HEK293 (cell line): Measurements from ENCODE around the gene PLOD3.
A peak's percentile ranks its signal among the peaks of the same experiment; 100 is the strongest.

ENCODE experiments used
- GLIS1 ChIP-seq: fragments of 450-650 bp; formaldehyde crosslinking; IDR thresholded peaks from 2 replicates; pipeline ENCODE4 v1.5.1; 2016; ENCODE audit warnings: missing biosample characterization, missing genetic modification characterization
- HOXD13 ChIP-seq: sonication (generic); formaldehyde crosslinking; IDR thresholded peaks from 2 replicates; pipeline ENCODE4 v1.8.0; 2022; ENCODE audit warnings: missing genetic modification reagents, borderline replicate concordance
- KLF10 ChIP-seq: fragments of 450-650 bp; IDR thresholded peaks from 2 replicates; pipeline ENCODE4 v1.5.1; 2018; ENCODE audit warnings: missing biosample characterization, mild to moderate bottlenecking, missing genetic modification characterization
- KLF16 ChIP-seq: fragments of 450-650 bp; formaldehyde crosslinking; IDR thresholded peaks from 2 replicates; pipeline ENCODE4 v1.5.1; 2017; ENCODE audit warnings: missing biosample characterization, missing genetic modification characterization
- MZF1 ChIP-seq: fragments of 450-650 bp; formaldehyde crosslinking; IDR thresholded peaks from 2 replicates; pipeline ENCODE4 v1.5.1; 2017; ENCODE audit warnings: missing biosample characterization, missing genetic modification characterization, borderline replicate concordance
- PRDM1 ChIP-seq: fragments of 450-650 bp; formaldehyde crosslinking; IDR thresholded peaks from 2 replicates; pipeline ENCODE4; 2016; ENCODE audit warnings: missing biosample characterization, missing genetic modification characterization
- ZBTB20 ChIP-seq: fragments of 450-650 bp; formaldehyde crosslinking; IDR thresholded peaks from 2 replicates; pipeline ENCODE4 v1.5.1; 2016; ENCODE audit warnings: missing biosample characterization, missing genetic modification characterization
- ZFP37 ChIP-seq: fragments of 450-650 bp; formaldehyde crosslinking; IDR thresholded peaks from 2 replicates; pipeline ENCODE4 v1.5.1; 2016; ENCODE audit warnings: missing biosample characterization, missing genetic modification characterization
- ZNF132 ChIP-seq: fragments of 450-650 bp; formaldehyde crosslinking; IDR thresholded peaks from 2 replicates; pipeline ENCODE4 v1.5.1; 2017; ENCODE audit warnings: missing biosample characterization, missing genetic modification characterization, borderline replicate concordance
- ZNF202 ChIP-seq: fragments of 450-650 bp; formaldehyde crosslinking; IDR thresholded peaks from 2 replicates; pipeline ENCODE4 v1.5.1; 2016; ENCODE audit warnings: missing biosample characterization, missing genetic modification characterization, borderline replicate concordance
- ZNF239 ChIP-seq: fragments of 450-650 bp; formaldehyde crosslinking; IDR thresholded peaks from 2 replicates; pipeline ENCODE4 v1.5.1; 2016; ENCODE audit warnings: missing biosample characterization, missing genetic modification characterization
- ZNF248 ChIP-seq: fragments of 450-650 bp; formaldehyde crosslinking; IDR thresholded peaks from 2 replicates; pipeline ENCODE4 v1.5.1; 2017; ENCODE audit warnings: missing biosample characterization, missing genetic modification characterization
- ZNF514 ChIP-seq: fragments of 450-650 bp; formaldehyde crosslinking; IDR thresholded peaks from 2 replicates; pipeline ENCODE4 v1.5.1; 2016; ENCODE audit warnings: missing biosample characterization, missing genetic modification characterization
- ZNF560 ChIP-seq: fragments of 450-650 bp; formaldehyde crosslinking; IDR thresholded peaks from 2 replicates; pipeline ENCODE4 v1.5.1; 2017; ENCODE audit warnings: missing biosample characterization, missing genetic modification characterization, borderline replicate concordance
- ZNF571 ChIP-seq: fragments of 450-650 bp; formaldehyde crosslinking; IDR thresholded peaks from 2 replicates; pipeline ENCODE4 v1.5.0; 2017; ENCODE audit warnings: missing biosample characterization, missing genetic modification characterization
- ZNF629 ChIP-seq: fragments of 450-650 bp; formaldehyde crosslinking; IDR thresholded peaks from 2 replicates; pipeline ENCODE4 v1.5.1; 2017; ENCODE audit warnings: missing biosample characterization, missing genetic modification characterization
- ZNF707 ChIP-seq: fragments of 450-650 bp; formaldehyde crosslinking; IDR thresholded peaks from 2 replicates; pipeline ENCODE4 v1.5.1; 2016; ENCODE audit warnings: missing biosample characterization, missing genetic modification characterization
- ZNF843 ChIP-seq: fragments of 450-650 bp; formaldehyde crosslinking; IDR thresholded peaks from 2 replicates; pipeline ENCODE4 v1.5.1; 2016; ENCODE audit warnings: missing biosample characterization, missing genetic modification characterization
- TF ChIP-seq, protein P1 (sequence below): fragments of 450-650 bp; formaldehyde crosslinking; conservative IDR thresholded peaks from 2 replicates; pipeline ENCODE4 v1.5.1; 2016; ENCODE audit warnings: low read depth, missing biosample characterization, missing genetic modification characterization
- TF ChIP-seq, protein P2 (sequence below): fragments of 450-650 bp; formaldehyde crosslinking; IDR thresholded peaks from 2 replicates; pipeline ENCODE4 v1.5.1; 2017; ENCODE audit warnings: missing biosample characterization, missing genetic modification characterization
- TF ChIP-seq, protein P3 (sequence below): fragments of 450-650 bp; formaldehyde crosslinking; conservative IDR thresholded peaks from 2 replicates; pipeline ENCODE4 v1.5.1; 2016; ENCODE audit warnings: low read depth, missing biosample characterization, missing genetic modification characterization
- TF ChIP-seq, protein P4 (sequence below): fragments of 450-650 bp; formaldehyde crosslinking; IDR thresholded peaks from 2 replicates; pipeline ENCODE4 v1.5.1; 2016; ENCODE audit warnings: missing biosample characterization, missing genetic modification characterization
- TF ChIP-seq, protein P5 (sequence below): fragments of 450-650 bp; formaldehyde crosslinking; IDR thresholded peaks from 2 replicates; pipeline ENCODE4 v1.5.1; 2016; ENCODE audit warnings: missing biosample characterization, missing genetic modification characterization

PLOD3 gene

DNA sequence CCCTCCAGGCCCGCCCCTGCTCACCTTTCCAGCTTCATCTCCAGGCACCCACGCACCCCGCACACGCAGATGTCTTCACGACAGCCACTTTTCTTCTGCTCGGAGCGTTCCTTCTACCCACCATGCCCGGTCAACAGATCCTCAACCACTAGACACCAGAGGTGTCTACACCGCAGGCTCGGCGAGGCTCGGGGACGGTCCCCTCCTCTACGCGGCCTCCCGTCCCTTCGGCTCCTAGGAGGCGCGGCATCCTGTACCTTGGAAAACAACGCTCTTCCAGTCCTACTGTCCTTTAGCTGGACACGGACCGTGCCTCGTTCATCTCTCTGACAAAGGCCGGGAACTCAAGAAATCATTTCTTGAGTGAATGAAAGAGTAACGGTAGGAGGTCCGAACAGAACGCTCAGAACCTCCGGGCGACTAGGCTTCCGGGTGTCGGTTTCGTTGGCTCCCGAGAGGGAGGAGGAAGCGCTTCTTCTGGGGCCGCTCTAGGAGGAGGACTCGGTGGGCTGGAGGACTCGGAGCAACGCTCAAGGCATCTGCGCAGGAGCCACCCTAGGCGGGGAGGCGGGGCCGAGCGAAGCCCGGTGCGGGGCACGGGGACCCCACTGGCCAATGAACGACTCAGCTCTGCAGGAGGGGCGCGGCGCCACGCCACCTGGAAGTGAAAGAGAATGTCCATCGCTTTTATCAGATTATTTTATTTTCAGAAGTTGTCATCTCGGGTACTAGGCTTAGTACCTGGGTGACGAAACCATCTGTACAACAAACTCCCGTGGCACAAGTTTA lies 34.7 kb upstream of the PLOD3 start (continued):
- TF ChIP-seq, protein P1, sequence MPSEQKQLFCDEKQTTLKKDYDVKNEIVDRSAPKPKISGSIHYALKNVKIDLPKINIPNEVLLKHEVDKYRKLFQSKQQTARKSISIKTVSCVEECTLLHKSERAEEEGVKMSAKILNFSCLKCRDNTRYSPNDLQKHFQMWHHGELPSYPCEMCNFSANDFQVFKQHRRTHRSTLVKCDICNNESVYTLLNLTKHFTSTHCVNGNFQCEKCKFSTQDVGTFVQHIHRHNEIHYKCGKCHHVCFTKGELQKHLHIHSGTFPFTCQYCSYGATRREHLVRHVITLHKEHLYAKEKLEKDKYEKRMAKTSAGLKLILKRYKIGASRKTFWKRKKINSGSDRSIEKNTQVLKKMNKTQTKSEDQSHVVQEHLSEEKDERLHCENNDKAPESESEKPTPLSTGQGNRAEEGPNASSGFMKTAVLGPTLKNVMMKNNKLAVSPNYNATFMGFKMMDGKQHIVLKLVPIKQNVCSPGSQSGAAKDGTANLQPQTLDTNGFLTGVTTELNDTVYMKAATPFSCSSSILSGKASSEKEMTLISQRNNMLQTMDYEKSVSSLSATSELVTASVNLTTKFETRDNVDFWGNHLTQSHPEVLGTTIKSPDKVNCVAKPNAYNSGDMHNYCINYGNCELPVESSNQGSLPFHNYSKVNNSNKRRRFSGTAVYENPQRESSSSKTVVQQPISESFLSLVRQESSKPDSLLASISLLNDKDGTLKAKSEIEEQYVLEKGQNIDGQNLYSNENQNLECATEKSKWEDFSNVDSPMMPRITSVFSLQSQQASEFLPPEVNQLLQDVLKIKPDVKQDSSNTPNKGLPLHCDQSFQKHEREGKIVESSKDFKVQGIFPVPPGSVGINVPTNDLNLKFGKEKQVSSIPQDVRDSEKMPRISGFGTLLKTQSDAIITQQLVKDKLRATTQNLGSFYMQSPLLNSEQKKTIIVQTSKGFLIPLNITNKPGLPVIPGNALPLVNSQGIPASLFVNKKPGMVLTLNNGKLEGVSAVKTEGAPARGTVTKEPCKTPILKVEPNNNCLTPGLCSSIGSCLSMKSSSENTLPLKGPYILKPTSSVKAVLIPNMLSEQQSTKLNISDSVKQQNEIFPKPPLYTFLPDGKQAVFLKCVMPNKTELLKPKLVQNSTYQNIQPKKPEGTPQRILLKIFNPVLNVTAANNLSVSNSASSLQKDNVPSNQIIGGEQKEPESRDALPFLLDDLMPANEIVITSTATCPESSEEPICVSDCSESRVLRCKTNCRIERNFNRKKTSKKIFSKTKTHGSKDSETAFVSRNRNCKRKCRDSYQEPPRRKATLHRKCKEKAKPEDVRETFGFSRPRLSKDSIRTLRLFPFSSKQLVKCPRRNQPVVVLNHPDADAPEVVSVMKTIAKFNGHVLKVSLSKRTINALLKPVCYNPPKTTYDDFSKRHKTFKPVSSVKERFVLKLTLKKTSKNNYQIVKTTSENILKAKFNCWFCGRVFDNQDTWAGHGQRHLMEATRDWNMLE (tag by site-specific recombination): peak; percentile 46; the same call in 1 of the 2 replicates
- no peak for TF ChIP-seq MZF1 (tag by site-specific recombination)
- TF ChIP-seq, protein P2, sequence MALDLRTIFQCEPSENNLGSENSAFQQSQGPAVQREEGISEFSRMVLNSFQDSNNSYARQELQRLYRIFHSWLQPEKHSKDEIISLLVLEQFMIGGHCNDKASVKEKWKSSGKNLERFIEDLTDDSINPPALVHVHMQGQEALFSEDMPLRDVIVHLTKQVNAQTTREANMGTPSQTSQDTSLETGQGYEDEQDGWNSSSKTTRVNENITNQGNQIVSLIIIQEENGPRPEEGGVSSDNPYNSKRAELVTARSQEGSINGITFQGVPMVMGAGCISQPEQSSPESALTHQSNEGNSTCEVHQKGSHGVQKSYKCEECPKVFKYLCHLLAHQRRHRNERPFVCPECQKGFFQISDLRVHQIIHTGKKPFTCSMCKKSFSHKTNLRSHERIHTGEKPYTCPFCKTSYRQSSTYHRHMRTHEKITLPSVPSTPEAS (tag by site-specific recombination): 0 out of 2 replicates have a peak, but pooled peaks have one; percentile 21
- no peak for TF ChIP-seq PRDM1 (tag by site-specific recombination)
- TF ChIP-seq ZNF560: no peak
- no peak for TF ChIP-seq ZNF239
- no peak for TF ChIP-seq HOXD13 (CRISPR knock-in tag)
- no peak for TF ChIP-seq ZNF202 (tag by site-specific recombination)
- no peak for TF ChIP-seq KLF16
- TF ChIP-seq ZNF132 (tag by site-specific recombination): no peak
- TF ChIP-seq, protein P3, sequence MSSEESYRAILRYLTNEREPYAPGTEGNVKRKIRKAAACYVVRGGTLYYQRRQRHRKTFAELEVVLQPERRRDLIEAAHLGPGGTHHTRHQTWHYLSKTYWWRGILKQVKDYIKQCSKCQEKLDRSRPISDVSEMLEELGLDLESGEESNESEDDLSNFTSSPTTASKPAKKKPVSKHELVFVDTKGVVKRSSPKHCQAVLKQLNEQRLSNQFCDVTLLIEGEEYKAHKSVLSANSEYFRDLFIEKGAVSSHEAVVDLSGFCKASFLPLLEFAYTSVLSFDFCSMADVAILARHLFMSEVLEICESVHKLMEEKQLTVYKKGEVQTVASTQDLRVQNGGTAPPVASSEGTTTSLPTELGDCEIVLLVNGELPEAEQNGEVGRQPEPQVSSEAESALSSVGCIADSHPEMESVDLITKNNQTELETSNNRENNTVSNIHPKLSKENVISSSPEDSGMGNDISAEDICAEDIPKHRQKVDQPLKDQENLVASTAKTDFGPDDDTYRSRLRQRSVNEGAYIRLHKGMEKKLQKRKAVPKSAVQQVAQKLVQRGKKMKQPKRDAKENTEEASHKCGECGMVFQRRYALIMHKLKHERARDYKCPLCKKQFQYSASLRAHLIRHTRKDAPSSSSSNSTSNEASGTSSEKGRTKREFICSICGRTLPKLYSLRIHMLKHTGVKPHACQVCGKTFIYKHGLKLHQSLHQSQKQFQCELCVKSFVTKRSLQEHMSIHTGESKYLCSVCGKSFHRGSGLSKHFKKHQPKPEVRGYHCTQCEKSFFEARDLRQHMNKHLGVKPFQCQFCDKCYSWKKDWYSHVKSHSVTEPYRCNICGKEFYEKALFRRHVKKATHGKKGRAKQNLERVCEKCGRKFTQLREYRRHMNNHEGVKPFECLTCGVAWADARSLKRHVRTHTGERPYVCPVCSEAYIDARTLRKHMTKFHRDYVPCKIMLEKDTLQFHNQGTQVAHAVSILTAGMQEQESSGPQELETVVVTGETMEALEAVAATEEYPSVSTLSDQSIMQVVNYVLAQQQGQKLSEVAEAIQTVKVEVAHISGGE (tag by site-specific recombination): peak; percentile 93
- TF ChIP-seq ZNF571 (tag by site-specific recombination): no peak
- TF ChIP-seq ZBTB20 (tag by site-specific recombination): peak; percentile 43; the same call in 1 of the 2 replicates
- no peak for TF ChIP-seq ZNF248 (tag by site-specific recombination)
- TF ChIP-seq KLF10 (tag by site-specific recombination): peak; percentile 63
- TF ChIP-seq ZNF843: no peak
- 0 out of 2 replicates have a peak, but pooled peaks have one; percentile 31 for TF ChIP-seq ZFP37 (tag by site-specific recombination)
- no peak for TF ChIP-seq ZNF514 (tag by site-specific recombination)
- peak; percentile 55 for TF ChIP-seq ZNF629
- TF ChIP-seq, protein P4, sequence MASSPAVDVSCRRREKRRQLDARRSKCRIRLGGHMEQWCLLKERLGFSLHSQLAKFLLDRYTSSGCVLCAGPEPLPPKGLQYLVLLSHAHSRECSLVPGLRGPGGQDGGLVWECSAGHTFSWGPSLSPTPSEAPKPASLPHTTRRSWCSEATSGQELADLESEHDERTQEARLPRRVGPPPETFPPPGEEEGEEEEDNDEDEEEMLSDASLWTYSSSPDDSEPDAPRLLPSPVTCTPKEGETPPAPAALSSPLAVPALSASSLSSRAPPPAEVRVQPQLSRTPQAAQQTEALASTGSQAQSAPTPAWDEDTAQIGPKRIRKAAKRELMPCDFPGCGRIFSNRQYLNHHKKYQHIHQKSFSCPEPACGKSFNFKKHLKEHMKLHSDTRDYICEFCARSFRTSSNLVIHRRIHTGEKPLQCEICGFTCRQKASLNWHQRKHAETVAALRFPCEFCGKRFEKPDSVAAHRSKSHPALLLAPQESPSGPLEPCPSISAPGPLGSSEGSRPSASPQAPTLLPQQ (tag by site-specific recombination): peak; percentile 11; the same call in 1 of the 2 replicates
- TF ChIP-seq, protein P5, sequence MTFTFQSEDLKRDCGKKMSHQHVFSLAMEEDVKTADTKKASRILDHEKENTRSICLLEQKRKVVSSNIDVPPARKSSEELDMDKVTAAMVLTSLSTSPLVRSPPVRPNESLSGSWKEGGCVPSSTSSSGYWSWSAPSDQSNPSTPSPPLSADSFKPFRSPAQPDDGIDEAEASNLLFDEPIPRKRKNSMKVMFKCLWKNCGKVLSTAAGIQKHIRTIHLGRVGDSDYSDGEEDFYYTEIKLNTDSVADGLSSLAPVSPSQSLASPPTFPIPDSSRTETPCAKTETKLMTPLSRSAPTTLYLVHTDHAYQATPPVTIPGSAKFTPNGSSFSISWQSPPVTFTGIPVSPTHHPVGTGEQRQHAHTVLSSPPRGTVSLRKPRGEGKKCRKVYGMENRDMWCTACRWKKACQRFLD (tag by site-specific recombination): no peak
- TF ChIP-seq GLIS1 (tag by site-specific recombination): peak; percentile 51; the same call in 1 of the 2 replicates
- no peak for TF ChIP-seq ZNF707 (tag by site-specific recombination)
